ENCODE data around the gene TMPRSS6.

Gene TMPRSS6

GRCh38 chr22:37103151-37103550 lies 6.4 kb downstream of the TMPRSS6 start:
- TF ChIP-seq CTCF (IDR thresholded peaks at IDR 0.05; ENCODE audit: unreplicated experiment in 3 of 3), result no peak
- Mint-ChIP-seq H3K9me3 (no peaks in the 10 kb centered on the region), H3K36me3 (ENCODE audit: low read depth) (no peaks in the 10 kb centered on the region), H3K4me3 (no peak overlapping the region), H3K4me1 (peaks cover 5% of the 10 kb centered on the region), H3K27me3 (ENCODE audit: low read depth) (peaks cover 36% of the 10 kb centered on the region), H3K27ac (no peak overlapping the region)

- no peak overlapping the region for H3K4me3 Mint-ChIP-seq
- H3K9me3 Mint-ChIP-seq, result no peaks in the 10 kb centered on the region
- H3K36me3 Mint-ChIP-seq (ENCODE audit: low read depth), result no peaks in the 10 kb centered on the region
- no peak overlapping the region for H3K27ac Mint-ChIP-seq
- TF ChIP-seq CTCF (IDR thresholded peaks at IDR 0.05; ENCODE audit: unreplicated experiment in 3 of 3), result no peak
- no peaks in the 10 kb centered on the region for H3K4me1 Mint-ChIP-seq
- H3K27me3 Mint-ChIP-seq (ENCODE audit: low read depth), result peaks cover 46% of the 10 kb centered on the region
Measured at GRCh38 chr22:37101311-37102066, 8.0 kb downstream of the TMPRSS6 start.

GRCh38 chr22:37100589-37101127 lies 8.9 kb downstream of the TMPRSS6 start:
- H3K36me3 Mint-ChIP-seq (ENCODE audit: low read depth), result no peaks in the 10 kb centered on the region
- peaks cover 54% of the 10 kb centered on the region for H3K27me3 Mint-ChIP-seq (ENCODE audit: low read depth)
- H3K4me3 Mint-ChIP-seq, result no peak overlapping the region
- no peak for TF ChIP-seq CTCF (IDR thresholded peaks at IDR 0.05; ENCODE audit: unreplicated experiment in 3 of 3)
- H3K4me1 Mint-ChIP-seq, result no peaks in the 10 kb centered on the region
- H3K9me3 Mint-ChIP-seq, result no peaks in the 10 kb centered on the region
- peak overlapping the region in 2 of 3 experiments; percentile 8 to 13 for H3K27ac Mint-ChIP-seq

GRCh38 chr22:37098976-37099591 lies 10.4 kb downstream of the TMPRSS6 start:
- TF ChIP-seq CTCF (IDR thresholded peaks at IDR 0.05; ENCODE audit: unreplicated experiment in 3 of 3), result no peak
- Mint-ChIP-seq H3K36me3 (ENCODE audit: low read depth) (no peaks in the 10 kb centered on the region), H3K27ac (no peak overlapping the region), H3K27me3 (ENCODE audit: low read depth) (peaks cover 63% of the 10 kb centered on the region), H3K4me3 (peak overlapping the region in 1 of 3 experiments; percentile 10), H3K9me3 (no peaks in the 10 kb centered on the region), H3K4me1 (no peaks in the 10 kb centered on the region)

- H3K9me3 Mint-ChIP-seq, result no peaks in the 10 kb centered on the region
- H3K4me3 Mint-ChIP-seq, result peak overlapping the region in 2 of 3 experiments; percentile 61 to 77
- no peak for TF ChIP-seq CTCF (IDR thresholded peaks at IDR 0.05; ENCODE audit: unreplicated experiment in 3 of 3)
- no peaks in the 10 kb centered on the region for H3K4me1 Mint-ChIP-seq
- H3K36me3 Mint-ChIP-seq (ENCODE audit: low read depth), result no peaks in the 10 kb centered on the region
- no peak overlapping the region for H3K27ac Mint-ChIP-seq
- peaks cover 69% of the 10 kb centered on the region for H3K27me3 Mint-ChIP-seq (ENCODE audit: low read depth)
Measured at GRCh38 chr22:37097346-37097745, 12.2 kb downstream of the TMPRSS6 start.
